ENCODE measurements around the gene ARID4B. TPM values are rescaled to one million over a fixed set of nuclear protein-coding genes. Genes with fewer than 3 reads are reported as not detected.

The ARID4B gene
- total and polyA plus RNA-seq, 2 of the 13 experiments (the other 11 are each of a cell fraction or from before 2014, with no cell fraction given) = 9.7 to 24.6 TPM

DNA sequence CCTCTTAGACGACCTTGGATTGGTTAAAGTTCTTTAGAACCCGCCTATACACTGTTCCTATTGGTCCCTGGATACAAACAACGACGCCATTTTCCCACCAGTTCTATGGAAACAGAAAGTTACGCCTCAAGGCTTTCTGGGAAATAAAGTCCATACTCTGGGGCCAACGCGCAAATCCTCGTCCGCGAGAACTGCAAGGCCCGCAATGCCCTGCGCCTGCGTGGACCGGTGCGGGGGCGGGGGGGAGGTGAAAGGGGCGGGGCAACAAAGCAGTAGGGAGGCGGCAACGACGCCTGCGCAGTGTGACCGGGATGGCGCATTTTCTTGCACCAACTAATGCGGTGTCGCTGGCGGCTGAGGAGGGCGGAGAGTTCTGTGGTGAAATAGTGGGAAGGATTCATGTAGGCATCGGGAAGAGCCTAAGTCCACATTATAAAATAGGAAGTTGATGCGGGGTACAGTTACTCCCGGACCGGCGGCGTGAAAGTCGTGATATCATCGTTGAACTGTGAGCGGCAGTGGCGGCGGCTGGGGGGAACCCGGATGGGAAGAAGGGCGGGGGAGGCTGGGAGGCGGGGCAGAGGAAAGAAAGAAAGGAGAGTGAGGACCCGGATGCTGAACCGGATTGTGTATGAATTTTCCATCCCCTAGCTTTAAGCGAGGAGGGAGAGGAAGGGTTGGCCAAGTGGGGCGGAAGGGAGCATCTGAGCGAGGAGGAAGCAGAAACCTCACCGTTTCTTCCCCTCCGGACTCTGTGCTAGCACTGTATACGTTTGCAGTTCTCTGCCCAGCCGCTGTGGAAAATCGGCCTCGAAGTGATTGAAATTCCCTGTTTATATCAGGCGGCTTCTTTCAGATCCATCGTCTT is 526 bp upstream of the ARID4B start, which contains the start of gene GGPS1 (continued):
- TF ChIP-seq ZNF432 (CRISPR knock-in tag; IDR thresholded peaks at IDR 0.05; ENCODE audit: borderline replicate concordance) = no peak
- TF ChIP-seq SP5 (CRISPR knock-in tag; IDR thresholded peaks at IDR 0.05; ENCODE audit: borderline replicate concordance, low read depth) = peak; percentile 57; the same call in 1 of the 2 replicates
- TF ChIP-seq, protein P1, sequence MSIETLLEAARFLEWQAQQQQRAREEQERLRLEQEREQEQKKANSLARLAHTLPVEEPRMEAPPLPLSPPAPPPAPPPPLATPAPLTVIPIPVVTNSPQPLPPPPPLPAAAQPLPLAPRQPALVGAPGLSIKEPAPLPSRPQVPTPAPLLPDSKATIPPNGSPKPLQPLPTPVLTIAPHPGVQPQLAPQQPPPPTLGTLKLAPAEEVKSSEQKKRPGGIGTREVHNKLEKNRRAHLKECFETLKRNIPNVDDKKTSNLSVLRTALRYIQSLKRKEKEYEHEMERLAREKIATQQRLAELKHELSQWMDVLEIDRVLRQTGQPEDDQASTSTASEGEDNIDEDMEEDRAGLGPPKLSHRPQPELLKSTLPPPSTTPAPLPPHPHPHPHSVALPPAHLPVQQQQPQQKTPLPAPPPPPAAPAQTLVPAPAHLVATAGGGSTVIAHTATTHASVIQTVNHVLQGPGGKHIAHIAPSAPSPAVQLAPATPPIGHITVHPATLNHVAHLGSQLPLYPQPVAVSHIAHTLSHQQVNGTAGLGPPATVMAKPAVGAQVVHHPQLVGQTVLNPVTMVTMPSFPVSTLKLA (IDR thresholded peaks at IDR 0.05) = no peak
- TF ChIP-seq BCL3 (CRISPR knock-in tag; IDR thresholded peaks at IDR 0.05) = no peak
- TF ChIP-seq YEATS2 (CRISPR knock-in tag; IDR thresholded peaks at IDR 0.05; ENCODE audit: borderline replicate concordance) = peak; percentile 91; the same call in 1 of the 2 replicates
- TF ChIP-seq ATAD3A (CRISPR knock-in tag; IDR thresholded peaks at IDR 0.05) = no peak
- TF ChIP-seq ZNF292 (CRISPR knock-in tag; IDR thresholded peaks at IDR 0.05; ENCODE audit: borderline replicate concordance, low read depth) = no peak
- TF ChIP-seq CEBPG (CRISPR knock-in tag; IDR thresholded peaks at IDR 0.05) = no peak
- TF ChIP-seq RFXAP (CRISPR knock-in tag; IDR thresholded peaks at IDR 0.05; ENCODE audit: borderline replicate concordance) = no peak; the same call in 1 of the 2 replicates
- no peak for TF ChIP-seq CENPT (CRISPR knock-in tag; IDR thresholded peaks at IDR 0.05; ENCODE audit: low read depth)
- TF ChIP-seq KLF11 (CRISPR knock-in tag; IDR thresholded peaks at IDR 0.05) = no peak
- no peak for TF ChIP-seq ZNF260 (CRISPR knock-in tag; IDR thresholded peaks at IDR 0.05; ENCODE audit: borderline replicate concordance, low read depth)
- TF ChIP-seq, protein P2, sequence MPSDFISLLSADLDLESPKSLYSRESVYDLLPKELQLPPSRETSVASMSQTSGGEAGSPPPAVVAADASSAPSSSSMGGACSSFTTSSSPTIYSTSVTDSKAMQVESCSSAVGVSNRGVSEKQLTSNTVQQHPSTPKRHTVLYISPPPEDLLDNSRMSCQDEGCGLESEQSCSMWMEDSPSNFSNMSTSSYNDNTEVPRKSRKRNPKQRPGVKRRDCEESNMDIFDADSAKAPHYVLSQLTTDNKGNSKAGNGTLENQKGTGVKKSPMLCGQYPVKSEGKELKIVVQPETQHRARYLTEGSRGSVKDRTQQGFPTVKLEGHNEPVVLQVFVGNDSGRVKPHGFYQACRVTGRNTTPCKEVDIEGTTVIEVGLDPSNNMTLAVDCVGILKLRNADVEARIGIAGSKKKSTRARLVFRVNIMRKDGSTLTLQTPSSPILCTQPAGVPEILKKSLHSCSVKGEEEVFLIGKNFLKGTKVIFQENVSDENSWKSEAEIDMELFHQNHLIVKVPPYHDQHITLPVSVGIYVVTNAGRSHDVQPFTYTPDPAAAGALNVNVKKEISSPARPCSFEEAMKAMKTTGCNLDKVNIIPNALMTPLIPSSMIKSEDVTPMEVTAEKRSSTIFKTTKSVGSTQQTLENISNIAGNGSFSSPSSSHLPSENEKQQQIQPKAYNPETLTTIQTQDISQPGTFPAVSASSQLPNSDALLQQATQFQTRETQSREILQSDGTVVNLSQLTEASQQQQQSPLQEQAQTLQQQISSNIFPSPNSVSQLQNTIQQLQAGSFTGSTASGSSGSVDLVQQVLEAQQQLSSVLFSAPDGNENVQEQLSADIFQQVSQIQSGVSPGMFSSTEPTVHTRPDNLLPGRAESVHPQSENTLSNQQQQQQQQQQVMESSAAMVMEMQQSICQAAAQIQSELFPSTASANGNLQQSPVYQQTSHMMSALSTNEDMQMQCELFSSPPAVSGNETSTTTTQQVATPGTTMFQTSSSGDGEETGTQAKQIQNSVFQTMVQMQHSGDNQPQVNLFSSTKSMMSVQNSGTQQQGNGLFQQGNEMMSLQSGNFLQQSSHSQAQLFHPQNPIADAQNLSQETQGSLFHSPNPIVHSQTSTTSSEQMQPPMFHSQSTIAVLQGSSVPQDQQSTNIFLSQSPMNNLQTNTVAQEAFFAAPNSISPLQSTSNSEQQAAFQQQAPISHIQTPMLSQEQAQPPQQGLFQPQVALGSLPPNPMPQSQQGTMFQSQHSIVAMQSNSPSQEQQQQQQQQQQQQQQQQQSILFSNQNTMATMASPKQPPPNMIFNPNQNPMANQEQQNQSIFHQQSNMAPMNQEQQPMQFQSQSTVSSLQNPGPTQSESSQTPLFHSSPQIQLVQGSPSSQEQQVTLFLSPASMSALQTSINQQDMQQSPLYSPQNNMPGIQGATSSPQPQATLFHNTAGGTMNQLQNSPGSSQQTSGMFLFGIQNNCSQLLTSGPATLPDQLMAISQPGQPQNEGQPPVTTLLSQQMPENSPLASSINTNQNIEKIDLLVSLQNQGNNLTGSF (CRISPR knock-in tag; IDR thresholded peaks at IDR 0.05) = no peak
- no peak for TF ChIP-seq ZNF816 (CRISPR knock-in tag; IDR thresholded peaks at IDR 0.05; ENCODE audit: borderline replicate concordance)
- TF ChIP-seq FOXP1 (IDR thresholded peaks at IDR 0.05) = no peak
- TF ChIP-seq FOXP1 (CRISPR knock-in tag; IDR thresholded peaks at IDR 0.05) = no peak
- TF ChIP-seq KAT2B (IDR thresholded peaks at IDR 0.05; ENCODE audit: borderline replicate concordance, low read depth, low read length) = no peak
- peak; percentile 88 for TF ChIP-seq ZNF143 (CRISPR knock-in tag; IDR thresholded peaks at IDR 0.05)
- TF ChIP-seq ZNF24 (IDR thresholded peaks at IDR 0.05) = no peak
- TF ChIP-seq ZNF780A (CRISPR knock-in tag; IDR thresholded peaks at IDR 0.05) = peak; percentile 21; the same call in 1 of the 2 replicates
- TF ChIP-seq ZNF484 (CRISPR knock-in tag; IDR thresholded peaks at IDR 0.05; ENCODE audit: borderline replicate concordance, low read depth) = no peak
- TF ChIP-seq, protein P3, sequence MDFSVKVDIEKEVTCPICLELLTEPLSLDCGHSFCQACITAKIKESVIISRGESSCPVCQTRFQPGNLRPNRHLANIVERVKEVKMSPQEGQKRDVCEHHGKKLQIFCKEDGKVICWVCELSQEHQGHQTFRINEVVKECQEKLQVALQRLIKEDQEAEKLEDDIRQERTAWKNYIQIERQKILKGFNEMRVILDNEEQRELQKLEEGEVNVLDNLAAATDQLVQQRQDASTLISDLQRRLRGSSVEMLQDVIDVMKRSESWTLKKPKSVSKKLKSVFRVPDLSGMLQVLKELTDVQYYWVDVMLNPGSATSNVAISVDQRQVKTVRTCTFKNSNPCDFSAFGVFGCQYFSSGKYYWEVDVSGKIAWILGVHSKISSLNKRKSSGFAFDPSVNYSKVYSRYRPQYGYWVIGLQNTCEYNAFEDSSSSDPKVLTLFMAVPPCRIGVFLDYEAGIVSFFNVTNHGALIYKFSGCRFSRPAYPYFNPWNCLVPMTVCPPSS (IDR thresholded peaks at IDR 0.05) = no peak

All from HepG2 (cell line).